ENCODE results near the gene ARHGAP29.

ARHGAP29 gene

DNA sequence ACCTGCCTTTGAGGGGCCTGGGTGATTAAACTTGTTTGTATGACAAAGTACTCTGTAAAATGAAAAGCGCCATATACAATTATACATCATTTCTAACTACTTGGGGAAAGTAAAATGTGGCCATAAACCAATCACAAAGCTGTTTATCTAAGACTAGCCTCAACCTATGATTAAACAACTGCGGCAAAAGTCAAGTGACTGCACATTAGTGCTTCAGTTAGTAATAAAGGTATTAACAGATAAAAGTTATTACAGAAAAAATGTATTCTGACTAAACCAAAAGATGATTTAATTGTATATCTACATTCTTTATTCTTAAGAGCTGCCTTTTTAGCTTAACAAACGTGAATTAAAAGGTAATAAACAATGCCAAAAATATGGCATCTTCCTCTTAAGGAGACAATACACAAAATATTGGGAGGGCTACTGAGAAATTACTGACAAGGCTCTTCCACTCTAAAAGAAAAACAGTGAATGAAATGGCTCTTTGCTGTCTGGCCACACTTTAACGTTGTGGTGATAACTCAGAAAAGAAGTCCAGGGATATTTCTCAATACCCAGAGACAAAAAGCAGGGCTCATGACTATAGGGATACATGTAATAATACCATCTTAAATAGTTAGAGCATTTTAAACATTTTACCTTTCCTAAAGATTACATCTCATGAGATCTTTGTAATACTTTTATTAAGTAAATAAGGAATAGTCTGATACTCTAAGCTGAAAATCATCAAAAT is 8.6 kb downstream of the ARHGAP29 start:
- H3K4me1 ChIP-seq (ENCODE audit: low read depth, poor library complexity, severe bottlenecking), result no peaks in the 10 kb centered on the region
- no peaks in the 10 kb centered on the region for H3K36me3 ChIP-seq (ENCODE audit: insufficient read depth)
- no peak overlapping the region for H2AFZ ChIP-seq (ENCODE audit: low read depth)
- H3K27ac ChIP-seq, result no peak overlapping the region
- H3K4me3 ChIP-seq (IDR thresholded peaks at IDR 0.05; ENCODE audit: insufficient read depth, low read depth, low read length), result no peak overlapping the region
- no peaks in the 10 kb centered on the region for H4K20me1 ChIP-seq (ENCODE audit: insufficient read depth)
- H3K4me2 ChIP-seq, result no peak overlapping the region
- TF ChIP-seq, protein P1, sequence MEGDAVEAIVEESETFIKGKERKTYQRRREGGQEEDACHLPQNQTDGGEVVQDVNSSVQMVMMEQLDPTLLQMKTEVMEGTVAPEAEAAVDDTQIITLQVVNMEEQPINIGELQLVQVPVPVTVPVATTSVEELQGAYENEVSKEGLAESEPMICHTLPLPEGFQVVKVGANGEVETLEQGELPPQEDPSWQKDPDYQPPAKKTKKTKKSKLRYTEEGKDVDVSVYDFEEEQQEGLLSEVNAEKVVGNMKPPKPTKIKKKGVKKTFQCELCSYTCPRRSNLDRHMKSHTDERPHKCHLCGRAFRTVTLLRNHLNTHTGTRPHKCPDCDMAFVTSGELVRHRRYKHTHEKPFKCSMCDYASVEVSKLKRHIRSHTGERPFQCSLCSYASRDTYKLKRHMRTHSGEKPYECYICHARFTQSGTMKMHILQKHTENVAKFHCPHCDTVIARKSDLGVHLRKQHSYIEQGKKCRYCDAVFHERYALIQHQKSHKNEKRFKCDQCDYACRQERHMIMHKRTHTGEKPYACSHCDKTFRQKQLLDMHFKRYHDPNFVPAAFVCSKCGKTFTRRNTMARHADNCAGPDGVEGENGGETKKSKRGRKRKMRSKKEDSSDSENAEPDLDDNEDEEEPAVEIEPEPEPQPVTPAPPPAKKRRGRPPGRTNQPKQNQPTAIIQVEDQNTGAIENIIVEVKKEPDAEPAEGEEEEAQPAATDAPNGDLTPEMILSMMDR (conservative IDR thresholded peaks at IDR 0.05; ENCODE audit: low read depth, low read length), result no peak
- H3K27me3 ChIP-seq (ENCODE audit: insufficient read depth, low read depth), result no peaks in the 10 kb centered on the region
- H3K9ac ChIP-seq, result no peak overlapping the region
- H3K79me2 ChIP-seq (ENCODE audit: insufficient read depth, low read depth), result no peaks in the 10 kb centered on the region

DNA sequence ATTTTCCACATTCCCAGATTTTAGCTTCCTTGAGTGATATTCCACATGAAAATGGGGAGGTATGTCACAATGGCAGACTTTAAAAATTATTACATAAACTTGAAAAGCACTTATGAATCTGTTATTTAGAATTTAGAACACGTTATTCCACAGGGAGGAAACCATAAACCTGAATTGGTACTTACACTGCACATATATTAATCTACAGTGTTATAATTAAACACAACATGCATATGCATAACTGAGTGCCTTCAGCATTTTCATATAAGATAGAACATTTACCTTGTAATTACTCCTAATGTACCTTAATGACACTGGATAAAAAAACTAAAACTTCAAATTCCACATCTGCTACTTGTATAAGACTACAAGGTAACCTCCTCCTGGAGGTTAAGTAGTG is 9.8 kb downstream of the ARHGAP29 start:
- TF ChIP-seq, protein P1 (conservative IDR thresholded peaks at IDR 0.05; ENCODE audit: low read depth, low read length), result no peak
- H3K4me2 ChIP-seq, result no peak overlapping the region
- no peaks in the 10 kb centered on the region for H3K79me2 ChIP-seq (ENCODE audit: insufficient read depth, low read depth)
- H3K27ac ChIP-seq, result no peak overlapping the region
- H3K9ac ChIP-seq, result no peak overlapping the region
- H3K4me1 ChIP-seq (ENCODE audit: low read depth, poor library complexity, severe bottlenecking), result no peaks in the 10 kb centered on the region
- no peaks in the 10 kb centered on the region for H3K36me3 ChIP-seq (ENCODE audit: insufficient read depth)
- H3K27me3 ChIP-seq (ENCODE audit: insufficient read depth, low read depth), result no peaks in the 10 kb centered on the region
- H2AFZ ChIP-seq (ENCODE audit: low read depth), result no peak overlapping the region
- no peaks in the 10 kb centered on the region for H4K20me1 ChIP-seq (ENCODE audit: insufficient read depth)
- no peak overlapping the region for H3K4me3 ChIP-seq (IDR thresholded peaks at IDR 0.05; ENCODE audit: insufficient read depth, low read depth, low read length)

DNA sequence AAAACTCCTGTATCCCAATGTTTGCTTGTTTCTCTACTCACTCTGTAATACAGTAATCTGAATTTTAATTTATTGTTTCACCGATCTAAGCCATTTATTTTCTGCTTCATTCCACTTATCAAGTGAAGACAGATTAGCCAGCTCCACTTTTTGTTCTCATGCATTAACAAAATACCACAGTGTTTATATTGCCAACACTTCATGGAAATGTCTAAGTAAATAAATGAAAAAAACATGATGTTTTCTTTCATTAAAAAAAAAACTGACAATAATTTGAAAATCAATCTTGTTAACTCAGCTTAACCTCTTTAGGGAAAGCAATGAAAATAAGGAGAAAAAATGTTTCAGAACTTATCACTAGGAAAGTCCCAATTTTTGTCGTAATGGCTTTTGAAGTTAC is 11.5 kb downstream of the ARHGAP29 start:
- Histone ChIP-seq H3K4me1 (ENCODE audit: low read depth, poor library complexity, severe bottlenecking) (no peaks in the 10 kb centered on the region), H3K27ac (no peak overlapping the region), H3K4me2 (no peak overlapping the region), H3K36me3 (ENCODE audit: insufficient read depth) (no peaks in the 10 kb centered on the region), H2AFZ (ENCODE audit: low read depth) (no peak overlapping the region), H3K4me3 (IDR thresholded peaks at IDR 0.05; ENCODE audit: insufficient read depth, low read depth, low read length) (no peak overlapping the region), H3K9ac (no peak overlapping the region), H3K79me2 (ENCODE audit: insufficient read depth, low read depth) (no peaks in the 10 kb centered on the region), H3K27me3 (ENCODE audit: insufficient read depth, low read depth) (no peaks in the 10 kb centered on the region), H4K20me1 (ENCODE audit: insufficient read depth) (no peaks in the 10 kb centered on the region)
- TF ChIP-seq, protein P1 (conservative IDR thresholded peaks at IDR 0.05; ENCODE audit: low read depth, low read length), result no peak

DNA sequence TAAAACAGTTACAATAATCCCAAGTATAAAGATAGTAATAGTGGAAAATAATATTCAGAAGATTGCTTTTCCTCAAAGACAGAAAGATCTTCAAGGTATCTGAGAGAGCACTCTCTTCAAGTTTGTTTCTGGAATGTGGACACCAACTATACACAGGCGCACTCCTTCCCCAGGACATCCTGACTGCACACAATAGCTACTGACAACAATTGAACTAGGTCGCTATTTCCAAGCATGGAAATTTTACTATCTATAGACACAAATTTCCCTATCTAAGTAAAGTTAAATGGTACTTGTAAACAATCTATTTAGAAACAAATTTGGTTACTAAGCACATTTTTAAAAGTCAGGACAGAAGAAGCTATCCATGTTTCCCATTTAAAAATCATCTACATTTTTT is 19.1 kb downstream of the ARHGAP29 start:
- Histone ChIP-seq H3K4me1 (ENCODE audit: low read depth, poor library complexity, severe bottlenecking) (no peaks in the 10 kb centered on the region), H3K4me3 (IDR thresholded peaks at IDR 0.05; ENCODE audit: insufficient read depth, low read depth, low read length) (no peak overlapping the region), H3K9ac (no peak overlapping the region), H3K27me3 (ENCODE audit: insufficient read depth, low read depth) (no peaks in the 10 kb centered on the region), H3K4me2 (no peak overlapping the region), H3K79me2 (ENCODE audit: insufficient read depth, low read depth) (no peaks in the 10 kb centered on the region), H3K36me3 (ENCODE audit: insufficient read depth) (no peaks in the 10 kb centered on the region), H2AFZ (ENCODE audit: low read depth) (no peak overlapping the region), H4K20me1 (ENCODE audit: insufficient read depth) (no peaks in the 10 kb centered on the region), H3K27ac (no peak overlapping the region)
- TF ChIP-seq, protein P1 (conservative IDR thresholded peaks at IDR 0.05; ENCODE audit: low read depth, low read length), result no peak
